Measurements from ENCODE around the gene TEN1. TPM values are rescaled to one million over a fixed set of nuclear protein-coding genes. Genes with fewer than 3 reads are reported as not detected.

The TEN1 gene
- total and polyA plus RNA-seq, 2 of the 13 experiments (the other 11 are each of a cell fraction or from before 2014, with no cell fraction given) = 18.0 to 21.3 TPM

DNA sequence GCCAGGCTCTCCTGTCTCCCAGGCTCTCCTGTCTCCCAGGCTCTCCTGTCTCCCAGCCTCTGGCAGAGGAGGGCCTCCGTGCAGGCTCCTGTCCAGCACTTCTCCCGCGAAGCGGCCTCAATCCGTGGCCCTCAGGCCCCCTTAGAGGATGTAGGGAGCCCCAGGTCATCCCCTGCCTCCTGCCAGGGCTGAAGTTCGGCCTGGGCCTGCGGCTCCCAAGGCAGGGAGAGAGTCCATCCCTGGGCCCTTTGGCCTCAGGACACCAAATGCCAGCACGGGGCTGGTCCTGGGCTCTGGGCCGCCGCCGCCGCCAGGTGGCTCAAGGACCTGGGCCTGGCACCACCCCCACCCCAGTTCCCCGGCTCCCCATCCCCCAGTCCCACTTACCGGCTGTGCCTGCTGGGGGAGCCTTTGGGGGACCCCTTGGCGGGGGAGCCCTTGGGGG is 47.7 kb downstream of the TEN1 start (continued):
- TF ChIP-seq, protein P1, sequence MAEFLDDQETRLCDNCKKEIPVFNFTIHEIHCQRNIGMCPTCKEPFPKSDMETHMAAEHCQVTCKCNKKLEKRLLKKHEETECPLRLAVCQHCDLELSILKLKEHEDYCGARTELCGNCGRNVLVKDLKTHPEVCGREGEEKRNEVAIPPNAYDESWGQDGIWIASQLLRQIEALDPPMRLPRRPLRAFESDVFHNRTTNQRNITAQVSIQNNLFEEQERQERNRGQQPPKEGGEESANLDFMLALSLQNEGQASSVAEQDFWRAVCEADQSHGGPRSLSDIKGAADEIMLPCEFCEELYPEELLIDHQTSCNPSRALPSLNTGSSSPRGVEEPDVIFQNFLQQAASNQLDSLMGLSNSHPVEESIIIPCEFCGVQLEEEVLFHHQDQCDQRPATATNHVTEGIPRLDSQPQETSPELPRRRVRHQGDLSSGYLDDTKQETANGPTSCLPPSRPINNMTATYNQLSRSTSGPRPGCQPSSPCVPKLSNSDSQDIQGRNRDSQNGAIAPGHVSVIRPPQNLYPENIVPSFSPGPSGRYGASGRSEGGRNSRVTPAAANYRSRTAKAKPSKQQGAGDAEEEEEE (CRISPR knock-in tag; IDR thresholded peaks at IDR 0.05; ENCODE audit: borderline replicate concordance) = 0 out of 2 replicates have a peak, but pooled peaks have one; percentile 6
- TF ChIP-seq MIER3 (CRISPR knock-in tag; IDR thresholded peaks at IDR 0.05; ENCODE audit: borderline replicate concordance) (no peak), ZNF232 (CRISPR knock-in tag; IDR thresholded peaks at IDR 0.05; ENCODE audit: borderline replicate concordance) (0 out of 2 replicates have a peak, but pooled peaks have one; percentile 70), ZNF496 (CRISPR knock-in tag; IDR thresholded peaks at IDR 0.05; ENCODE audit: insufficient replicate concordance) (no peak), ZFY (CRISPR knock-in tag; IDR thresholded peaks at IDR 0.05) (peak; percentile 50; the same call in 1 of the 2 replicates), HNF1B (CRISPR knock-in tag; IDR thresholded peaks at IDR 0.05) (peak; percentile 34; the same call in 1 of the 2 replicates), HIVEP1 (CRISPR knock-in tag; IDR thresholded peaks at IDR 0.05) (no peak; the same call in 1 of the 2 replicates), ZNF260 (CRISPR knock-in tag; IDR thresholded peaks at IDR 0.05; ENCODE audit: borderline replicate concordance, low read depth) (peak; percentile 13; the same call in 1 of the 2 replicates), CERS6 (CRISPR knock-in tag; IDR thresholded peaks at IDR 0.05) (no peak), ZNF598 (CRISPR knock-in tag; IDR thresholded peaks at IDR 0.05; ENCODE audit: borderline replicate concordance) (0 out of 2 replicates have a peak, but pooled peaks have one; percentile 40), PAWR (CRISPR knock-in tag; IDR thresholded peaks at IDR 0.05; ENCODE audit: borderline replicate concordance) (no peak; the same call in 1 of the 2 replicates), ZNF776 (CRISPR knock-in tag; IDR thresholded peaks at IDR 0.05) (peak; percentile 84; the same call in 1 of the 2 replicates), ZNF572 (CRISPR knock-in tag; IDR thresholded peaks at IDR 0.05) (peak; percentile 60; the same call in 1 of the 2 replicates), YY1 (IDR thresholded peaks at IDR 0.05; ENCODE audit: insufficient read depth, insufficient replicate concordance, low read depth, low read length) (peak; percentile 36), ZFX (CRISPR knock-in tag; IDR thresholded peaks at IDR 0.05; ENCODE audit: low read depth) (peak; percentile 64), ZNF280D (CRISPR knock-in tag; IDR thresholded peaks at IDR 0.05) (no peak), FOXK1 (CRISPR knock-in tag; IDR thresholded peaks at IDR 0.05; ENCODE audit: borderline replicate concordance, low read depth) (peak; percentile 18; the same call in 1 of the 2 replicates), GTF2F1 (IDR thresholded peaks at IDR 0.05; ENCODE audit: low read length) (no peak), CCDC6 (CRISPR knock-in tag; IDR thresholded peaks at IDR 0.05) (0 out of 2 replicates have a peak, but pooled peaks have one; percentile 9)
- TF ChIP-seq, protein P2, sequence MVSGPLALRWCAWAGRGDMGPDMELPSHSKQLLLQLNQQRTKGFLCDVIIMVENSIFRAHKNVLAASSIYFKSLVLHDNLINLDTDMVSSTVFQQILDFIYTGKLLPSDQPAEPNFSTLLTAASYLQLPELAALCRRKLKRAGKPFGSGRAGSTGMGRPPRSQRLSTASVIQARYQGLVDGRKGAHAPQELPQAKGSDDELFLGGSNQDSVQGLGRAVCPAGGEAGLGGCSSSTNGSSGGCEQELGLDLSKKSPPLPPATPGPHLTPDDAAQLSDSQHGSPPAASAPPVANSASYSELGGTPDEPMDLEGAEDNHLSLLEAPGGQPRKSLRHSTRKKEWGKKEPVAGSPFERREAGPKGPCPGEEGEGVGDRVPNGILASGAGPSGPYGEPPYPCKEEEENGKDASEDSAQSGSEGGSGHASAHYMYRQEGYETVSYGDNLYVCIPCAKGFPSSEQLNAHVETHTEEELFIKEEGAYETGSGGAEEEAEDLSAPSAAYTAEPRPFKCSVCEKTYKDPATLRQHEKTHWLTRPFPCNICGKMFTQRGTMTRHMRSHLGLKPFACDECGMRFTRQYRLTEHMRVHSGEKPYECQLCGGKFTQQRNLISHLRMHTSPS (CRISPR knock-in tag; IDR thresholded peaks at IDR 0.05; ENCODE audit: low read depth) = peak; percentile 4; the same call in 1 of the 2 replicates

All from HepG2 (cell line).